ENCODE data around the gene BTBD9. TPM values are rescaled to one million over a fixed set of nuclear protein-coding genes. Genes with fewer than 3 reads are reported as not detected.

BTBD9 gene
- total RNA-seq, 3 donors from 2014 or later, result 12.8 to 25.5 (median 19.0) TPM

GRCh38 chr6:38142178-38142902, 497.4 kb downstream of the BTBD9 start:
- intact Hi-C loops (cut with DNase I; ENCODE audit: low total_unique reads), result no loop called here

GRCh38 chr6:38141716-38142115, 498.0 kb downstream of the BTBD9 start:
- Histone ChIP-seq H3K4me3 (no peak overlapping the region), H3K36me3 (no peaks in the 10 kb centered on the region), H3K27me3 (no peaks in the 10 kb centered on the region), H3K27ac (no peak overlapping the region), H3K9me3 (no peaks in the 10 kb centered on the region), H3K4me1 (no peaks in the 10 kb centered on the region)
- DNase-seq (ENCODE audit: low spot score in 2 of 2), result no peak
- TF ChIP-seq POLR2AphosphoS5 (IDR thresholded peaks at IDR 0.05) (no peak), CTCF (IDR thresholded peaks at IDR 0.05) (no peak), POLR2A (IDR thresholded peaks at IDR 0.05) (no peak)
- intact Hi-C loops (cut with DNase I; ENCODE audit: low total_unique reads), result no loop called here

More at GRCh38 chr6:38142178-38142902, 497.4 kb downstream of the BTBD9 start:
- Histone ChIP-seq H3K9me3 (no peaks in the 10 kb centered on the region), H3K4me3 (no peak overlapping the region), H3K4me1 (no peaks in the 10 kb centered on the region), H3K27me3 (no peaks in the 10 kb centered on the region), H3K27ac (no peak overlapping the region), H3K36me3 (no peaks in the 10 kb centered on the region)
- DNase-seq (ENCODE audit: low spot score in 2 of 2), result no peak
- TF ChIP-seq CTCF (IDR thresholded peaks at IDR 0.05) (no peak), POLR2AphosphoS5 (IDR thresholded peaks at IDR 0.05) (no peak), POLR2A (IDR thresholded peaks at IDR 0.05) (no peak)

- H3K4me1 ChIP-seq, result no peaks in the 10 kb centered on the region
- no peak for TF ChIP-seq POLR2A (IDR thresholded peaks at IDR 0.05)
- TF ChIP-seq POLR2AphosphoS5 (IDR thresholded peaks at IDR 0.05), result no peak
- no peak for TF ChIP-seq CTCF (IDR thresholded peaks at IDR 0.05)
- DNase-seq (ENCODE audit: low spot score in 2 of 2), result no peak
- H3K9me3 ChIP-seq, result no peaks in the 10 kb centered on the region
- no peak overlapping the region for H3K27ac ChIP-seq
- H3K36me3 ChIP-seq, result no peaks in the 10 kb centered on the region
- H3K27me3 ChIP-seq, result no peaks in the 10 kb centered on the region
- intact Hi-C loops (cut with DNase I; ENCODE audit: low total_unique reads), result no loop called here
- no peak overlapping the region for H3K4me3 ChIP-seq
These were observed 498.6 kb downstream of the BTBD9 start for GRCh38 chr6:38141085-38141484.

GRCh38 chr6:38138374-38138773, 501.4 kb downstream of the BTBD9 start:
- no peak for DNase-seq (ENCODE audit: low spot score in 2 of 2)
- H3K27me3 ChIP-seq, result no peaks in the 10 kb centered on the region
- no peaks in the 10 kb centered on the region for H3K36me3 ChIP-seq
- H3K4me1 ChIP-seq, result no peaks in the 10 kb centered on the region
- H3K27ac ChIP-seq, result no peak overlapping the region
- no peak overlapping the region for H3K4me3 ChIP-seq
- no peaks in the 10 kb centered on the region for H3K9me3 ChIP-seq
- TF ChIP-seq CTCF (IDR thresholded peaks at IDR 0.05) (no peak), POLR2AphosphoS5 (IDR thresholded peaks at IDR 0.05) (no peak), POLR2A (IDR thresholded peaks at IDR 0.05) (no peak)
- intact Hi-C loops (cut with DNase I; ENCODE audit: low total_unique reads), result no loop called here

- intact Hi-C loops (cut with DNase I; ENCODE audit: low total_unique reads), result no loop called here
- Histone ChIP-seq H3K4me1 (no peaks in the 10 kb centered on the region), H3K36me3 (no peaks in the 10 kb centered on the region), H3K9me3 (no peaks in the 10 kb centered on the region), H3K27me3 (no peaks in the 10 kb centered on the region), H3K4me3 (no peak overlapping the region), H3K27ac (no peak overlapping the region)
- no peak for TF ChIP-seq POLR2AphosphoS5 (IDR thresholded peaks at IDR 0.05)
- TF ChIP-seq POLR2A (IDR thresholded peaks at IDR 0.05), result no peak
- no peak for TF ChIP-seq CTCF (IDR thresholded peaks at IDR 0.05)
- DNase-seq (ENCODE audit: low spot score in 2 of 2), result no peak
These were observed 502.0 kb downstream of the BTBD9 start for GRCh38 chr6:38137608-38138265.
